Mesenchymal stem cell (in vitro differentiated cells and primary cell): Measurements from ENCODE around the gene BABAM2.
A peak's percentile ranks its signal among the peaks of the same experiment; 100 is the strongest.

ENCODE experiments used
- DNase-seq: peaks from one replicate; pipeline ENCODE4 v3.0.0-alpha.2; 2013
- H2AFZ ChIP-seq: one replicate; pipeline ENCODE4 v1.6.1; 2013; ENCODE audit warnings: low read depth, mild to moderate bottlenecking, control low read depth, inconsistent platforms, low read length, moderate library complexity
- H2AK5ac ChIP-seq: 2 replicates; pipeline ENCODE4 v1.6.1; 2013; ENCODE audit warnings: low read length, moderate library complexity, mild to moderate bottlenecking, inconsistent platforms; ENCODE audit not compliant: severe bottlenecking
- H2BK120ac ChIP-seq: one replicate; pipeline ENCODE4 v1.6.1; 2013; ENCODE audit warnings: low read depth, mild to moderate bottlenecking, inconsistent platforms, low read length, moderate library complexity
- H2BK12ac ChIP-seq, 2 experiments: one replicate each; pipeline ENCODE4 v1.6.1; 2013; ENCODE audit warnings: inconsistent platforms in 2 of 2, low read length in 2 of 2, mild to moderate bottlenecking in 2 of 2, moderate library complexity in 2 of 2, control low read depth in 1 of 2
- H2BK15ac ChIP-seq: one replicate; pipeline ENCODE4 v1.6.1; 2013; ENCODE audit warnings: mild to moderate bottlenecking, low read depth, inconsistent platforms; ENCODE audit not compliant: poor library complexity, severe bottlenecking
- H2BK5ac ChIP-seq: 2 replicates; pipeline ENCODE4 v1.6.1; 2013; ENCODE audit warnings: low read depth, mild to moderate bottlenecking, low read length, control low read depth, inconsistent platforms; ENCODE audit not compliant: poor library complexity, severe bottlenecking
- H3K14ac ChIP-seq, 2 experiments: one replicate each; pipeline ENCODE4 v1.6.1; 2013; ENCODE audit warnings: inconsistent platforms in 2 of 2, low read length in 2 of 2, control low read depth in 1 of 2, mild to moderate bottlenecking in 1 of 2, moderate library complexity in 1 of 2
- H3K18ac ChIP-seq, 2 experiments: one replicate each; pipeline ENCODE4 v1.6.1; 2013; ENCODE audit warnings: inconsistent platforms in 2 of 2, low read length in 2 of 2, control low read depth in 1 of 2, low read depth in 1 of 2, mild to moderate bottlenecking in 1 of 2
- H3K23ac ChIP-seq, 2 experiments: one replicate each; pipeline ENCODE4 v1.6.1; 2013; ENCODE audit warnings: inconsistent platforms in 2 of 2, low read length in 2 of 2, mild to moderate bottlenecking in 2 of 2, moderate library complexity in 2 of 2, control low read depth in 1 of 2
- H3K27ac ChIP-seq: 2 replicates; pipeline ENCODE4 v1.5.1; 2013; ENCODE audit warnings: mild to moderate bottlenecking, moderate library complexity, low read length, control low read depth, inconsistent platforms; ENCODE audit not compliant: poor library complexity, severe bottlenecking
- H3K27me3 ChIP-seq, 2 experiments: 2 replicates each; pipeline versions ENCODE4 v1.6.1 to v1.7.0; 2013; ENCODE audit warnings: low read length in 2 of 2, mild to moderate bottlenecking in 2 of 2, moderate library complexity in 2 of 2, control low read depth in 1 of 2, inconsistent platforms in 1 of 2; ENCODE audit not compliant: control insufficient read depth in 1 of 2, insufficient read depth in 1 of 2
- H3K36me3 ChIP-seq, 2 experiments: 2 replicates each; pipeline versions ENCODE4 v1.6.1 to v1.7.0; 2013; ENCODE audit warnings: low read length in 2 of 2, control low read depth in 1 of 2, inconsistent platforms in 1 of 2, low read depth in 1 of 2, mild to moderate bottlenecking in 1 of 2; ENCODE audit not compliant: insufficient read depth in 2 of 2, control insufficient read depth in 1 of 2
- H3K4ac ChIP-seq, 2 experiments: one replicate each; pipeline ENCODE4 v1.6.1; 2013; ENCODE audit warnings: inconsistent platforms in 2 of 2, low read length in 2 of 2, mild to moderate bottlenecking in 2 of 2, moderate library complexity in 2 of 2, control low read depth in 1 of 2, low read depth in 1 of 2
- H3K4me1 ChIP-seq: 2 replicates; pipeline ENCODE4 v1.6.1; 2013; ENCODE audit warnings: low read depth, low read length, control low read depth; ENCODE audit not compliant: control insufficient read depth, insufficient read depth
- H3K4me2 ChIP-seq: 2 replicates; pipeline ENCODE4 v1.6.1; 2013; ENCODE audit warnings: low read length, mild to moderate bottlenecking, inconsistent platforms; ENCODE audit not compliant: poor library complexity, severe bottlenecking
- H3K4me3 ChIP-seq, 2 experiments: 2 replicates each; pipeline versions ENCODE4 v1.5.1 to v1.7.0; 2013; ENCODE audit warnings: low read length in 2 of 2, mild to moderate bottlenecking in 2 of 2, control low read depth in 1 of 2, low read depth in 1 of 2; ENCODE audit not compliant: insufficient read depth in 1 of 2
- H3K79me1 ChIP-seq: replicated peaks from 2 replicates; pipeline ENCODE4 v1.6.1; 2013; ENCODE audit warnings: mild to moderate bottlenecking, control low read depth, low read length, inconsistent platforms; ENCODE audit not compliant: poor library complexity, severe bottlenecking
- H3K9ac ChIP-seq: 2 replicates; pipeline ENCODE4 v1.7.0; 2013; ENCODE audit warnings: mild to moderate bottlenecking, low read length, moderate library complexity
- H3K9me3 ChIP-seq: 2 replicates; pipeline ENCODE4 v1.7.0; 2013; ENCODE audit warnings: mild to moderate bottlenecking, low read length; ENCODE audit not compliant: control insufficient read depth
- H4K8ac ChIP-seq: one replicate; pipeline ENCODE4 v1.6.1; 2013; ENCODE audit warnings: inconsistent platforms, mild to moderate bottlenecking, low read length, moderate library complexity
- H4K91ac ChIP-seq: one replicate; pipeline ENCODE4 v1.6.1; 2013; ENCODE audit warnings: mild to moderate bottlenecking, low read length, inconsistent platforms
- WGBS: methylation state at CpG from one replicate; pipeline ENCODE4 v1.1.7; 2013; ENCODE audit warnings: mixed read lengths; 5-methylcytosine and 5-hydroxymethylcytosine counted together

Gene BABAM2

DNA sequence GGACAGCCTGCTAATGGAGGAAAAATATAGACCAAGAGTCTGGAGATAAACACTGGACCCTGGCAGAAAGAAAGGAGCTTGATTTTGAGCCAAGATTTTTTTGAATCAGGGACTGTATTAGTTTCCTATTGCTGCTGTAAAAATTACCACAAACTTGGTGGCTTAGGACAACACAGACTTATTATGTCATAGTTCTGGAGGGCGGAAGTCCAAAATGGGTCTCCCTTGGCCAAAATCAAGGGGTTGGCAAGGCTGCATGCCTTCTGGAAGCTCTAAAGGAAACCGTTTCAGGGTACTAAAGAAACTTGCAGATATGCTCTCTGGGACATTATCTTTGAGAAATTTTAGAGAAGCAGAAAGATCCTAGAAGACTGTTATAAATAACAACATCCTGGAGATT, 140.1 kb downstream of the BABAM2 start:
- no peak overlapping the region for H3K27ac ChIP-seq
- no peak overlapping the region for H2AK5ac ChIP-seq
- no peaks in the 10 kb centered on the region for H3K9me3 ChIP-seq
- H2BK5ac ChIP-seq = no peak overlapping the region
- no peak overlapping the region for H3K4me3 ChIP-seq
- no peak overlapping the region for H3K4ac ChIP-seq
- no peak overlapping the region for H2BK15ac ChIP-seq
- H2BK120ac ChIP-seq = no peak overlapping the region
- no peak overlapping the region for H3K23ac ChIP-seq
- no peak overlapping the region for H3K14ac ChIP-seq
- H3K9ac ChIP-seq = peak overlapping the region; percentile 28
- peaks cover 3 to 28% of the 10 kb centered on the region in 2 experiments for H3K36me3 ChIP-seq
- 100% methylated on average over 2 of the region's 2 CpGs for WGBS
- H3K4me1 ChIP-seq = peaks cover 1% of the 10 kb centered on the region
- H3K18ac ChIP-seq = no peak overlapping the region
- no peak overlapping the region for H2BK12ac ChIP-seq
- H4K8ac ChIP-seq = no peak overlapping the region
- no peak overlapping the region for H4K91ac ChIP-seq
- no peak overlapping the region for H2AFZ ChIP-seq
- H3K79me1 ChIP-seq = no peaks in the 10 kb centered on the region
- H3K4me2 ChIP-seq = no peak overlapping the region
- DNase-seq = no peak
- no peaks in the 10 kb centered on the region for H3K27me3 ChIP-seq

DNA sequence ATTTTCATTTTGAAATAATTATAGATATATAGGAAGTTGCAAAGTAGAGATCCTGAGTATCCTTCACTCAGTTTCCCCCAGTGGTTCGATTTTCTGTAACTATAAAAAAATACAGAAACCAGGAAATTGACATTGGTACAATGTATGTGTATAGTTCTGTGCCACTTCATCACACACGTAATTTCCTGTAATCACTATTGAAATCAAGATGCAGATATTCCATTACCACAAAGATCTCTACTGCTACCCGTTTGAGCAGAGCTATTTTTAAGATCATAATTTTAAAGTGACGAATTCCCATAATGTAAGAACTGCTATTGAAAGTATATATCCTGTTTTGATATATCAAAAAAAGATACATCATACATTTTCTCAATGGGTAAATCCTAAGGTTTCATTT, 142.3 kb downstream of the BABAM2 start:
- H3K14ac ChIP-seq = no peak overlapping the region
- H4K8ac ChIP-seq = no peak overlapping the region
- H3K27ac ChIP-seq = no peak overlapping the region
- no peak overlapping the region for H3K23ac ChIP-seq
- 83% methylated on average over 2 of the region's 4 CpGs for WGBS
- H2AFZ ChIP-seq = no peak overlapping the region
- H2BK15ac ChIP-seq = no peak overlapping the region
- H2BK120ac ChIP-seq = no peak overlapping the region
- no peak overlapping the region for H3K4me2 ChIP-seq
- no peak overlapping the region for H4K91ac ChIP-seq
- no peak overlapping the region for H3K9ac ChIP-seq
- peaks cover 2% of the 10 kb centered on the region for H3K79me1 ChIP-seq
- peaks cover 1% of the 10 kb centered on the region for H3K4me1 ChIP-seq
- no peak overlapping the region for H2AK5ac ChIP-seq
- H3K9me3 ChIP-seq = no peaks in the 10 kb centered on the region
- DNase-seq = no peak
- no peak overlapping the region for H2BK5ac ChIP-seq
- H3K4me3 ChIP-seq = no peak overlapping the region
- no peaks in the 10 kb centered on the region for H3K27me3 ChIP-seq
- no peak overlapping the region for H3K4ac ChIP-seq
- H3K36me3 ChIP-seq = peaks cover 0 to 15% of the 10 kb centered on the region in 2 experiments
- no peak overlapping the region for H2BK12ac ChIP-seq
- H3K18ac ChIP-seq = no peak overlapping the region

DNA sequence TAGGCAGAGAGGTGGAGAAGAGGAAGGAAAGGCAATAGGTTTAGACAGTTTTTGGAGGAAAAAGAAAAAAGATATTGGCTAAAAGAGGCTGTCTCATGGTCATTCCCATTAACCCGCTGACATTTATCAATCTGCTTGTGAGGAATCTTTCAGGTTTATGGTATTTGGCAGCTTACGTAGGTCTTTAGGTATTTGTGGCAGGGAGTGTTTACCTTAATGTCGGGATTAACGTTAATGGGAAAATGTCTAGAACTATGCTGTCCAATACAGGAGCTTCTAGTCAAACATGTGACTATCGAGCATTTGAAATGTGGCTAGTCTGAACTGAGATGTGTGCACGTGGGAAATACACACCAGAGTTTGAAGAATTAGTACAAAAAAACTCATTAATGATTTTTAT, 144.2 kb downstream of the BABAM2 start:
- no peak overlapping the region for H4K8ac ChIP-seq
- no peak overlapping the region for H2BK15ac ChIP-seq
- H3K36me3 ChIP-seq = peaks cover 0 to 6% of the 10 kb centered on the region in 2 experiments
- H3K79me1 ChIP-seq = peaks cover 2% of the 10 kb centered on the region
- no peak overlapping the region for H3K4me3 ChIP-seq
- no peaks in the 10 kb centered on the region for H3K27me3 ChIP-seq
- H4K91ac ChIP-seq = no peak overlapping the region
- no peak overlapping the region for H2AFZ ChIP-seq
- no peak overlapping the region for H3K9ac ChIP-seq
- H2BK5ac ChIP-seq = no peak overlapping the region
- WGBS = 92% methylated on average over 6 of the region's 6 CpGs
- no peak overlapping the region for H3K14ac ChIP-seq
- no peaks in the 10 kb centered on the region for H3K9me3 ChIP-seq
- H3K4me2 ChIP-seq = no peak overlapping the region
- H2AK5ac ChIP-seq = no peak overlapping the region
- no peak overlapping the region for H3K27ac ChIP-seq
- DNase-seq = no peak
- no peak overlapping the region for H2BK120ac ChIP-seq
- no peak overlapping the region for H3K18ac ChIP-seq
- no peak overlapping the region for H3K23ac ChIP-seq
- no peak overlapping the region for H2BK12ac ChIP-seq
- H3K4ac ChIP-seq = no peak overlapping the region
- H3K4me1 ChIP-seq = peaks cover 1% of the 10 kb centered on the region

DNA sequence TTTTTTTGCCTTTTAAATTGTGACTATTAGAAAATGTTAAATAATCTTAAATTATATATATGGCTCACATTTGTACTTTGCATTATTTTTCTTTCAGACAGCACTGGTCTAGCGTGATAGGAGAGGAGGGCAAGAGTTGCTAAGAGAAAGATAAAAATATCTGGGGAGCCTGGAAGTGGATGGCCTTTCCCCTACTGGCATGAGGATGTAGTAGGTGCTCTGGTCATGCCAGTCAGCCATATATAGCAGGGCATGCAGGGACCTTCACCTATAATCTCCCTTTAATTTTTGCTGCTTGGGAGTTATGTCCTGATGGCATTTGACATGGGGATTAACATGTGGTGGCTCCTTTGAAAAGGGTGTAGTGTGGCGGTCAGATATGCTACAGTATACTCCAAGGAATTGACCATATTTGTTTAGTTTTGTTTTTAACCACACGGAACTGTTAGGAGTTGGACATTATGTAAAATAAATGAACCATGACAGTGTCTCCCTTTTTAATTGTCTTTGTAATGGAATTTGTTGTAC, 144.7 kb downstream of the BABAM2 start:
- H3K79me1 ChIP-seq = peaks cover 2% of the 10 kb centered on the region
- peaks cover 0 to 6% of the 10 kb centered on the region in 2 experiments for H3K36me3 ChIP-seq

More for the DNA sequence above, 144.7 kb downstream of the BABAM2 start:
- Histone ChIP-seq H3K9me3 (no peaks in the 10 kb centered on the region), H3K9ac (no peak overlapping the region), H3K27me3 (no peaks in the 10 kb centered on the region), H3K4me2 (no peak overlapping the region), H4K8ac (no peak overlapping the region), H2AFZ (no peak overlapping the region), H4K91ac (no peak overlapping the region), H3K4me1 (peaks cover 1% of the 10 kb centered on the region), H3K4ac (no peak overlapping the region), H3K18ac (no peak overlapping the region), H2BK15ac (no peak overlapping the region), H3K4me3 (no peak overlapping the region), H2AK5ac (no peak overlapping the region), H3K14ac (no peak overlapping the region), H2BK5ac (no peak overlapping the region), H3K23ac (no peak overlapping the region), H3K27ac (no peak overlapping the region), H2BK12ac (no peak overlapping the region), H2BK120ac (no peak overlapping the region)
- DNase-seq = no peak
- WGBS = 92% methylated on average over 3 of the region's 3 CpGs
